ENCODE results near the gene CRISPLD2. TPM values are rescaled to one million over a fixed set of nuclear protein-coding genes. Genes with fewer than 3 reads are reported as not detected.

CRISPLD2 gene
- total RNA-seq, 4 donors from 2014 or later, result 19.6 to 319 (median 84.3) TPM

- no peak for DNase-seq
These were observed 4.3 kb upstream of the CRISPLD2 start for GRCh38 chr16:84815462-84815861.

DNA sequence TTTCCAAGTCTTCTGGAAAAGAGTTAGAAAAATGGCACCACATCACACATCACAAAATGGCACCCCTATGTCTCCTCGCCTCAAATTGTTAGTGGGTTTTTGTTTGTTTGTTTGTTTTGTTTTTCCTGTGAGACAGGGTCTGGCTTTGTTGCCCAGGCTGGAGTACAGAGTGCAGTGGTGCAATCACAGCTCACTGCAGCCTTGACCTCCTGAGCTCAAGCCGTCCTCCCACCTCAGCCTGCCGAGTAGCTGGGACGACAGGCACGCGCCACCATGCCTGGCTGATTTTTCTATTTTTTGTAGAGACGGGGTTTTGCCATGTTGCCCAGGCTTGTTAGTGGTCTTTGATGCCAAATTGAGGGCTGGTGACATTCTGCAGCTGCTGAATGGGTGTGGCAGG lies 3.8 kb upstream of the CRISPLD2 start:
- no peak for DNase-seq
- Histone ChIP-seq H3K4me3 (no peak overlapping the region), H3K27ac (no peak overlapping the region), H3K4me1 (peaks cover 0 to 14% (median 0%) of the 10 kb centered on the region in 4 donors), H3K27me3 (no peaks in the 10 kb centered on the region), H3K36me3 (no peaks in the 10 kb centered on the region), H3K9me3 (no peaks in the 10 kb centered on the region)
- TF ChIP-seq CTCF (IDR thresholded peaks at IDR 0.05) (no peak), POLR2A (IDR thresholded peaks at IDR 0.05) (no peak)

More at GRCh38 chr16:84815462-84815861, 4.3 kb upstream of the CRISPLD2 start:
- Histone ChIP-seq H3K9me3 (no peaks in the 10 kb centered on the region), H3K36me3 (no peaks in the 10 kb centered on the region), H3K27ac (no peak overlapping the region), H3K4me1 (peaks cover 0 to 13% (median 0%) of the 10 kb centered on the region in 4 donors), H3K27me3 (no peaks in the 10 kb centered on the region), H3K4me3 (no peak overlapping the region)
- TF ChIP-seq POLR2A (IDR thresholded peaks at IDR 0.05), result no peak

DNA sequence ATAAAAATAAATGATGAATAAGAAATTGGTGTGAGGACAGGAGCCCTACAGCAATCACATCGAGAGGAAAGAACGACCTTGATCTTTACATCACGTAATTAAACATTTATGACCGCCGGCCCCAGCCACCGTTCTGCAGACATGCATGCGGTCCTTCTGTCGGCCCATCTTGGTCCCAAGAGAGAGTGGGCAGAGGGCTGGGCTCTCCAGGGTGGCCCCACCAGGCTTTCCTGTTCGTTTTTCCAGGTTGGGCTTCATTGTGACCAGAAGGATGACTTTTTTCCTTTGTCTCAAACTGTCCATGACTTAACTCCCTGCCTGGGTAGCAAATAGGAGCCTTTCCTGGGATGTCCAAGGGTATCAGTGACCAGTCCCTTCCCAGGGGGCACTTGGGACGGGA lies 3.3 kb upstream of the CRISPLD2 start:
- H3K4me1 ChIP-seq, result peaks cover 0 to 14% (median 0%) of the 10 kb centered on the region in 4 donors
- TF ChIP-seq CTCF (IDR thresholded peaks at IDR 0.05) (no peak), POLR2A (IDR thresholded peaks at IDR 0.05) (no peak)
- H3K27me3 ChIP-seq, result no peaks in the 10 kb centered on the region
- H3K27ac ChIP-seq, result no peak overlapping the region
- no peak overlapping the region for H3K4me3 ChIP-seq
- H3K9me3 ChIP-seq, result no peaks in the 10 kb centered on the region
- no peaks in the 10 kb centered on the region for H3K36me3 ChIP-seq
- no peak for DNase-seq

DNA sequence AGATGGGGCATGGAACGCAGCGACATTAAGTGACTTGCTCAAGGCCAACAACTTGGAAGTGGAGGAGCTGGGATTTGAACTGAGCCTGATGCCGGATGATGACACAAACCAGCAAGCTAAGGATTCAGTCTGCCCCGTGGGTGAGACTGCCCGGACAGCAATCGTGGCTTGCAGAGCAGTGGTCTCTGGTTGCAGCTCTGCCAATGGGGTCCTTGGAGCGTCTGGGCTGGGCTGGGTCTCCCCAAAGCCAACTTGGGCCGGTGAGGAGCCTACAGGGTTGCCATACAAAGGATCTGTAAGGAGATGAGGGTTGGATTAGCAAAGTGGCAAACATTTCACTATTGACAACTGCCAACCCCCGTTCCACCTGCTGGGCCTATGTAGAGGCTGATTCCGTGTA lies 2.6 kb upstream of the CRISPLD2 start:
- no peak for DNase-seq
- Histone ChIP-seq H3K36me3 (no peaks in the 10 kb centered on the region), H3K4me3 (no peak overlapping the region), H3K27ac (no peak overlapping the region), H3K4me1 (peaks cover 0 to 14% (median 0%) of the 10 kb centered on the region in 4 donors), H3K27me3 (no peaks in the 10 kb centered on the region), H3K9me3 (no peaks in the 10 kb centered on the region)
- no peak for TF ChIP-seq POLR2A (IDR thresholded peaks at IDR 0.05)
- no peak for TF ChIP-seq CTCF (IDR thresholded peaks at IDR 0.05)

GRCh38 chr16:84817613-84818012 lies 2.2 kb upstream of the CRISPLD2 start:
- H3K9me3 ChIP-seq, result no peaks in the 10 kb centered on the region
- H3K4me1 ChIP-seq, result peaks cover 0 to 14% (median 0%) of the 10 kb centered on the region in 4 donors
- H3K27ac ChIP-seq, result no peak overlapping the region
- H3K27me3 ChIP-seq, result no peaks in the 10 kb centered on the region
- no peak overlapping the region for H3K4me3 ChIP-seq
- DNase-seq, result no peak
- TF ChIP-seq CTCF (IDR thresholded peaks at IDR 0.05), result no peak
- TF ChIP-seq POLR2A (IDR thresholded peaks at IDR 0.05), result no peak
- H3K36me3 ChIP-seq, result no peaks in the 10 kb centered on the region

- H3K36me3 ChIP-seq, result no peaks in the 10 kb centered on the region
- H3K27me3 ChIP-seq, result no peaks in the 10 kb centered on the region
- TF ChIP-seq CTCF (IDR thresholded peaks at IDR 0.05), result no peak
- no peak for TF ChIP-seq POLR2A (IDR thresholded peaks at IDR 0.05)
- peaks cover 0 to 14% (median 0%) of the 10 kb centered on the region in 4 donors for H3K4me1 ChIP-seq
- H3K9me3 ChIP-seq, result no peaks in the 10 kb centered on the region
- H3K27ac ChIP-seq, result no peak overlapping the region
- H3K4me3 ChIP-seq, result no peak overlapping the region
- DNase-seq, result no peak
These were observed 1.7 kb upstream of the CRISPLD2 start for GRCh38 chr16:84818133-84818532.

Data from Peyer's patch (tissue), 4 donors.